ENCODE data around the gene TBC1D2.

The TBC1D2 gene

GRCh38 chr9:98193336-98193944 is 62.0 kb downstream of the TBC1D2 start:
- in situ Hi-C loops (cut with HindIII; ENCODE audit: low sequenced_read_pairs): no loop called here

GRCh38 chr9:98192503-98193335 is 62.7 kb downstream of the TBC1D2 start, which contains the start of gene CORO2A:
Gene CORO2A (minus strand): TSS chr9:98192637. CDS start chr9:98157660, 34,977 bp downstream.
- in situ Hi-C loops (cut with HindIII; ENCODE audit: low sequenced_read_pairs): no loop called here

- in situ Hi-C loops (cut with HindIII; ENCODE audit: low sequenced_read_pairs): no loop called here
These were observed 63.6 kb downstream of the TBC1D2 start for GRCh38 chr9:98191671-98192502.

- in situ Hi-C loops (cut with HindIII; ENCODE audit: low sequenced_read_pairs): no loop called here
These were observed 64.3 kb downstream of the TBC1D2 start for GRCh38 chr9:98191181-98191608.

- in situ Hi-C loops (cut with HindIII; ENCODE audit: low sequenced_read_pairs): no loop called here
These were observed 64.7 kb downstream of the TBC1D2 start for GRCh38 chr9:98190757-98191105.

GRCh38 chr9:98189412-98189811 is 66.0 kb downstream of the TBC1D2 start:
- in situ Hi-C loops (cut with HindIII; ENCODE audit: low sequenced_read_pairs): no loop called here

GRCh38 chr9:98187926-98188325 is 67.5 kb downstream of the TBC1D2 start:
- in situ Hi-C loops (cut with HindIII; ENCODE audit: low sequenced_read_pairs): no loop called here

GRCh38 chr9:98186236-98186635 is 69.2 kb downstream of the TBC1D2 start:
- in situ Hi-C loops (cut with HindIII; ENCODE audit: low sequenced_read_pairs): no loop called here

- in situ Hi-C loops (cut with HindIII; ENCODE audit: low sequenced_read_pairs): no loop called here
These were observed 69.8 kb downstream of the TBC1D2 start for GRCh38 chr9:98185611-98186171.

GRCh38 chr9:98185021-98185567 is 70.4 kb downstream of the TBC1D2 start:
- in situ Hi-C loops (cut with HindIII; ENCODE audit: low sequenced_read_pairs): no loop called here

GRCh38 chr9:98184326-98184725 is 71.1 kb downstream of the TBC1D2 start:
- in situ Hi-C loops (cut with HindIII; ENCODE audit: low sequenced_read_pairs): no loop called here

- in situ Hi-C loops (cut with HindIII; ENCODE audit: low sequenced_read_pairs): no loop called here
These were observed 72.4 kb downstream of the TBC1D2 start for GRCh38 chr9:98182889-98183599.

GRCh38 chr9:98182069-98182820 is 73.2 kb downstream of the TBC1D2 start:
- in situ Hi-C loops (cut with HindIII; ENCODE audit: low sequenced_read_pairs): no loop called here

- in situ Hi-C loops (cut with HindIII; ENCODE audit: low sequenced_read_pairs): no loop called here
These were observed 73.7 kb downstream of the TBC1D2 start for GRCh38 chr9:98181746-98182068.

- in situ Hi-C loops (cut with HindIII; ENCODE audit: low sequenced_read_pairs): no loop called here
These were observed 74.5 kb downstream of the TBC1D2 start for GRCh38 chr9:98180996-98181395.

- in situ Hi-C loops (cut with HindIII; ENCODE audit: low sequenced_read_pairs): no loop called here
These were observed 76.3 kb downstream of the TBC1D2 start for GRCh38 chr9:98178874-98179850.

- in situ Hi-C loops (cut with HindIII; ENCODE audit: low sequenced_read_pairs): no loop called here
These were observed 78.8 kb downstream of the TBC1D2 start for GRCh38 chr9:98176391-98177259.

GRCh38 chr9:98175762-98176161 is 79.7 kb downstream of the TBC1D2 start:
- in situ Hi-C loops (cut with HindIII; ENCODE audit: low sequenced_read_pairs): no loop called here
